Esophagus muscularis mucosa (tissue), 3 donors: Measurements from ENCODE around the gene FBXO28.

ENCODE experiments used
- CTCF ChIP-seq, 3 experiments: fragments of 200-600 bp in 2 of 3; fragments of 450-650 bp in 1 of 3; sonication (generic) in 2 of 3; IDR thresholded peaks; one replicate each; pipeline ENCODE4 v1.5.1; 2017 to 2019; ENCODE audit warnings: antibody characterized with exemption in 3 of 3, mild to moderate bottlenecking in 2 of 3, moderate library complexity in 1 of 3
- POLR2A ChIP-seq: fragments of 450-650 bp; IDR thresholded peaks from one replicate; pipeline ENCODE4 v1.6.1; 2017; ENCODE audit warnings: antibody characterized with exemption, moderate library complexity, mild to moderate bottlenecking, low read depth
- POLR2AphosphoS5 ChIP-seq, 2 donors: sonication (generic); formaldehyde crosslinking; IDR thresholded peaks; one replicate each; pipeline ENCODE4 v1.6.1; 2017; ENCODE audit warnings: antibody characterized with exemption in 2 of 2

GRCh38 chr1:224082146-224082545, 31.8 kb upstream of the FBXO28 start:
- TF ChIP-seq POLR2A (no peak), CTCF (IDR thresholded peaks at IDR 0.05) (no peak), POLR2AphosphoS5 (IDR thresholded peaks at IDR 0.05) (no peak)
